HG02571 (cell line): ENCODE measurements around the gene CTDSP1.

Source experiments
- ATAC-seq: cut with Tn5 transposase; IDR thresholded peaks from one replicate; pipeline ENCODE4 v1.9.1; 2021; ENCODE audit warnings: mild to moderate bottlenecking, moderate library complexity; ENCODE audit not compliant: unreplicated experiment

The CTDSP1 gene

GRCh38 chr2:218399391-218400166 is at the start of gene CTDSP1:
Gene CTDSP1 (plus strand): TSS chr2:218399868. CDS start chr2:218400091, 223 bp downstream.
- ATAC-seq: peak; percentile 34

DNA sequence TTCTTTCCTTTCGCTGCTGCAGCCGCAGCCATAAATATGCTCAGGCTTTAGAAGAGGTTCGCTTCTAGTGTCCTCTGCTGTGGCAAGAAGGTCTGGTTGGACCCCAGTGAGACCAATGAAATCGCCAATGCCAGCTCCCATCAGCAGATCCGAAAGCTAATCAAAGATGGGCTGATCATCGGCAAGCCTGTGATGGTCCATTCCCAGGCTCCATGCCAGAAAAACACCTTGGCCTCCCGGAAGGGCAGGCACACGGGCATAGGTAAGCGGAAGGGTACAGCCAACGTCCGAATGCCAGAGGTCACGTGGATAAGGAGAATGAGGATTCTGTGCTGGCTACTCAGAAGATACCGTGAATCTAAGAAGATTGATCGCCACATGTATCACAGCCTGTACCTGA is 45.6 kb upstream of the CTDSP1 start:
- no peak for ATAC-seq

DNA sequence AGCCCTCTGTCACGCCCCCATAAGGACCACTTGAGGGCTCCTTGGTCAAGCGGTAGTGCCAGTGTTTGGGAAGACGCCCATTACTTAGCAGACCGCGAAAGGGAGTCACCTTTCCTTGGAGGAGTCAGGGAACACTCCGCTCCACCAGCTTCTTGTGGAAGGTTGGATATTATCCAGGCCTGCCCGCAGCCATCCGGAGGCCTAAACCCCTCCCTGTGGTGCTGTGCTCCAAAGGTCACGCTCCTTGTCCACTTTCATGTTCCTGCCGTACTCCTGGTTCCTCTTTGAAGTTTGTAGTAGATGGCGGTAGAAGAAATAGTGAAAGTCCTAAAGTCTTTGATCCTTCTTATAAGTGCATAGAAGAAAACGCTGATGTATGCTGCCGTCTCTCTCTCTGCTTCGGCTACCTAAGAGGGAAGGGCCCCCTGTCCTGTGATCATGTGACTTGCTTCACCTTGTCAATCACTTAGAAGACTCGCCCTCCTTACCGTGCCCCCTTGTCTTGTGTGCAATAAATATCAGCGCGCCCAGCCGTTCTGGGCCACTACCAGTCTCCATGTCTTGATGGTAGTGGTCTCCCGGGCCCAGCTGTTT is 44.7 kb upstream of the CTDSP1 start:
- ATAC-seq: no peak

DNA sequence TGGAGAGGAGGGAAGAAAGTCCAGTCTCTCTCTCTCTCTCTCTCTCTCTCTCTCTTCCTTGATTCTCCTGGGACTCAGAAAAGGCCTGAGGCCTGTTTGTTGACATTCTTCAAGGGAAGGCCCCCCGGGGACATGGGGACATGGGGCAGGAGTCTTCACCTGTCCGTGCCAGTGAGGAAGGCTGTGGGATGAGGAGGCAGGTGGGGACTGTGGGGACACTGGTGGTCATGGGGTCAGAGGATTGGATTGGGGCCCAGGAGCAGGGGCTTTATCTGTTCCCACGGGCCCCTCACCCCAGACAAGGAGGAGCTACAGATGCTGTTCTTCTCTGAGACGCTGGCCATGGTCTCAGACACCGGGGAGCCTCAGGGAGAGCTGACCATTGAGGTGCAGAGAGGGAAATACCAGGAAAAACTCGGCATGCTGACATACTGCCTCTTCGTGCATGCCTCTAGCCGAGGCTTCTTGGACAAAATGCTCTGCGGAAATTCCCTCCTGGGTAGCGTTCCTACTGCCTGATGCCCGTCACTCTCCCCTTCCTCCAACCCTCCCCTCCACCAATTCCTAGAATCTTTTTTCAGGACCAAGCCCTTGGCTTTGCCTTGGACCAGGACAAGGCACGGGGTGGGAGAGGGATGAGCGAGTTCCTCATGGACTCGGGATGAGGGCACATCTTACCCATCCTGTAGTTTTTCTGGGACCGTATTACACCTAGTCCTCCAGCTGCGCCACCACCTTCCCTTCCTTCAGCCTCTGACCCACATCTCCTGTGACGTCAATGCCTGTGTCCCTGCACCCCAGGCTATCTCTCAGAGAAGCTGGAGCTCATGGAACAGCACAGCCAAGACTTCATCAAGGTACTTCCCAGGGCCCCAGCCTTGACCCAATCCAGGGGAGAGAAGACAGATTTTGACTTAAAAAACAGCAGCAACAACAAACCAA is 42.2 kb upstream of the CTDSP1 start:
- no peak for ATAC-seq

DNA sequence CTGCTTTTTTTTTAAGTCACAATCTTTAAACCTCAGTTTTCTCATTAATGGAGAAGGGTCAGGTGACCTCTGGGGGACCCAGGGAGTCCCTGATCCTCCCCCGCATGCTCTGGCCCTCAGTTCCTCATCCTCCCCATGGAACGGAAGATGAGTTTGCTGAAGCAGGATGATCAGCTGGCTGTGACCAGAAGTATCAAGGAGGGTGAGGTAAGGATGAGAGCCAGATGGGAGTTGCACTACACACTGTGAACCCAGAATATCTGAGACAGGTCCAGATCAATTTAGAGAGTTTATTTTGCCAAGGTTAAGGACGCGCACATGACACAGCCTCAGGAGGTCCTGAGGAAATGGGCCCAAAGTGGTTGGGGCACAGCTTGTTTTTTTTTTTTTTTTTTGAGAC is 39.2 kb upstream of the CTDSP1 start:
- no peak for ATAC-seq

DNA sequence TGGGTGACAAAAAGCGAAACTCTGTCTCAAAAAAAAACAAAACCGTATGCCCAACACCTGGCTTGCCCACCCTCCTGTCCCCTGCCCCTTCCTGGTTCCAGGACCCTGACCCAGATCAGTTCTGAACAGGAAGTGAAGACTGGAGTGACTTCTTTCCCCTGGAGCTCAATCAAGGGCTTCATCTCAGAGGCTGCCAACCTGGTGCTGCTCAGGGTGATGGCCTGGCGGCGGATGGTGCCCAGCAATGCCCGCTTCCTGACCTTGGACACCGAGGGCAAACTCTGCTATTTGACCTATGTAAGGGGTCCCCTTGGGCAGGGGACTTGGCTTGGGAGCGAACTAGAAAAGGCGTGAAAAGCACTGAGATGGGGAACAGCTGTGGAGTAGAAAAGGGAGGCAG is 37.1 kb upstream of the CTDSP1 start:
- no peak for ATAC-seq

- no peak for ATAC-seq
These were observed 35.9 kb upstream of the CTDSP1 start for GRCh38 chr2:218363736-218364135.

DNA sequence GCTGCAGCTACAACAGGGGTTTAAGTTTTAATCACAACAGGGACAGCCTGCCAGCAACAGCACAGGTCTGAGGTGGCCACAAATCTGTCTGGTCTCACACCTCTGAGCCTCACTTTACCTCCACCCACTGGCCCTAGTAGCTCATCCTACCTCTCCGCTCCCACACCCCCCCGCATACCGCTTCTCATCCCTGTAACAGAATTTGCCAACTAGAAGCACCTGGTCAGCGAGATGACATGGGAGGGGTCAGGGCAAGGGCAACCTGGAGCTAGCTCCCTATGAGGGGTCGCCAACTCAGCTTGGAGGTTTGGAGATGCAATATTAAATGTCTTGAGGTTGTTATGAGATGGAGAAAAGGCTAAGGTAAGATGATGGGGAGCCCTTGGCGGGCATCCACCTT is 35.5 kb upstream of the CTDSP1 start:
- ATAC-seq: no peak

GRCh38 chr2:218366621-218367414 is 32.9 kb upstream of the CTDSP1 start:
- no peak for ATAC-seq

- ATAC-seq: peak; percentile 92
These were observed 32.1 kb upstream of the CTDSP1 start for GRCh38 chr2:218367415-218368149.

DNA sequence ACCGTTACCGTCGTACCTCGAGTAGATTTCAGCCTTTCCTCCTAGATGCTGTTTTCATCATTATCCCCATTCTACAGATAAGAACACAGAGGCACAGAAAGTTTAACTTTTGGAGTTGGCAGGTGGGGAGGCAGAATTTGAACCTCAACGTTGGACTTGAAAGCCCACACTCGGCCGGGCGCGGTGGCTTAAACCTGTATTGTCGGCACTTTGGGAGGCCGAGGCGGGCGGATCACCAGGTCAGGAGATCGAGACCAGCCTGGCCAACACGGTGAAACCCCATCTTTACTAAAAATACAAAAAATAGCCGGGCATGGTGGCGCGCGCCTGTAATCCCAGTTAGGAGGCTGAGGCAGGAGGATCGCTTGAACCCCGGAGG is 31.5 kb upstream of the CTDSP1 start:
- no peak for ATAC-seq

- no peak for ATAC-seq
These were observed 31.0 kb upstream of the CTDSP1 start for GRCh38 chr2:218368621-218369153.

GRCh38 chr2:218369330-218369729 is 30.3 kb upstream of the CTDSP1 start:
- ATAC-seq: no peak

GRCh38 chr2:218370410-218371063 is 29.1 kb upstream of the CTDSP1 start:
- ATAC-seq: no peak

DNA sequence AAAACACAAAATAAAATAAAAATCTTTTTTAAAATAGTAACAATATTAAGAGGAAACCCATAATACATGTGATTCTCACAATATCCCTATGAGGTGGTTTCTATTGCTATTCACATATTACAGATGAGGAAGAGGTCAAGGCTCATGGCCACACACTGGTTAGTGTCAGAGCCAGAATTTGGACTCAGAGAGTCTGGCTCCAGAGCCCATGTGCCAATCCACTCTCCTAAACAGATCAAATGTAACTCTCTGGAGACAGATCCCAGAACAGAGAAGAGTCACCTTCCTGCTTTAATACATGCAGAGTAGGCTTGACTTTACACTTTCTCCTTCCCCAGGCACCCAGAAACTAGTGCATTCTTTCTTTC is 27.7 kb upstream of the CTDSP1 start:
- no peak for ATAC-seq

- no peak for ATAC-seq
These were observed 24.9 kb upstream of the CTDSP1 start for GRCh38 chr2:218374795-218375194.

- no peak for ATAC-seq
These were observed 24.5 kb upstream of the CTDSP1 start for GRCh38 chr2:218375212-218375611.

GRCh38 chr2:218378053-218378452 is 21.6 kb upstream of the CTDSP1 start:
- no peak for ATAC-seq

GRCh38 chr2:218381916-218382366 is 17.7 kb upstream of the CTDSP1 start, which contains the start of gene SLC11A1:
Gene SLC11A1 (plus strand): TSS chr2:218382273. CDS start chr2:218382369, 96 bp downstream.
- no peak for ATAC-seq
